Testis (tissue), 2 donors: ENCODE data around the gene TMEM14C.

ENCODE experiments used
- CTCF ChIP-seq, 3 experiments: fragments of 450-650 bp in 2 of 3; fragments of 200-600 bp in 1 of 3; sonication (generic) in 1 of 3; IDR thresholded peaks; one replicate each; pipeline ENCODE4 v1.5.1; 2016 to 2019; ENCODE audit warnings: antibody characterized with exemption in 3 of 3, mild to moderate bottlenecking in 2 of 3, moderate library complexity in 1 of 3
- POLR2A ChIP-seq: fragments of 450-650 bp; IDR thresholded peaks from one replicate; pipeline ENCODE4 v1.6.1; 2017; ENCODE audit warnings: antibody characterized with exemption, mild to moderate bottlenecking, moderate library complexity

GRCh38 chr6:10713962-10714361 is 8.9 kb upstream of the TMEM14C start:
- TF ChIP-seq CTCF (IDR thresholded peaks at IDR 0.05) (no peak), POLR2A (no peak)
